HG03378 (cell line): Measurements from ENCODE around the gene SGSM1.
"Not testable (repeated sequence)": the region's sequence is repeated elsewhere in the genome, so short reads cannot be mapped to it uniquely, and the experiment has no call there.

Source experiments
- ATAC-seq: cut with Tn5 transposase; IDR thresholded peaks from one replicate; pipeline ENCODE4 v1.9.1; 2021; ENCODE audit warnings: mild to moderate bottlenecking, moderate library complexity; ENCODE audit not compliant: unreplicated experiment

The SGSM1 gene

GRCh38 chr22:24836282-24836681, 30.3 kb downstream of the SGSM1 start:
- ATAC-seq = no peak

- ATAC-seq = not testable (repeated sequence)
Observed at GRCh38 chr22:24837517-24837916, 31.5 kb downstream of the SGSM1 start.

- ATAC-seq = no peak
Observed at GRCh38 chr22:24841261-24841660, 35.2 kb downstream of the SGSM1 start.

- ATAC-seq = no peak
Observed at GRCh38 chr22:24843048-24843447, 37.0 kb downstream of the SGSM1 start.

GRCh38 chr22:24845041-24845898, 39.3 kb downstream of the SGSM1 start:
- ATAC-seq = no peak

GRCh38 chr22:24847490-24847889, 41.5 kb downstream of the SGSM1 start:
- ATAC-seq = no peak

GRCh38 chr22:24848559-24849168, 42.7 kb downstream of the SGSM1 start:
- no peak for ATAC-seq

GRCh38 chr22:24855794-24856193, 49.8 kb downstream of the SGSM1 start:
- ATAC-seq = no peak

GRCh38 chr22:24857576-24857975, 51.6 kb downstream of the SGSM1 start:
- no peak for ATAC-seq

GRCh38 chr22:24859587-24859986, 53.6 kb downstream of the SGSM1 start:
- no peak for ATAC-seq

GRCh38 chr22:24865508-24865907, 59.5 kb downstream of the SGSM1 start:
- no peak for ATAC-seq

GRCh38 chr22:24867323-24868022, 61.5 kb downstream of the SGSM1 start:
- ATAC-seq = no peak

GRCh38 chr22:24868979-24869378, 63.0 kb downstream of the SGSM1 start:
- no peak for ATAC-seq

GRCh38 chr22:24871611-24872205, 65.7 kb downstream of the SGSM1 start:
- no peak for ATAC-seq

GRCh38 chr22:24873226-24873625, 67.2 kb downstream of the SGSM1 start:
- no peak for ATAC-seq

GRCh38 chr22:24875862-24876506, 70.0 kb downstream of the SGSM1 start:
- no peak for ATAC-seq

- no peak for ATAC-seq
Observed at GRCh38 chr22:24876700-24877099, 70.7 kb downstream of the SGSM1 start.

- no peak for ATAC-seq
Observed at GRCh38 chr22:24878969-24879368, 73.0 kb downstream of the SGSM1 start.

GRCh38 chr22:24883432-24883831, 77.4 kb downstream of the SGSM1 start:
- no peak for ATAC-seq

GRCh38 chr22:24887260-24887659, 81.2 kb downstream of the SGSM1 start:
- ATAC-seq = no peak
